Measurements from ENCODE around the gene SCN3B.

SCN3B gene

DNA sequence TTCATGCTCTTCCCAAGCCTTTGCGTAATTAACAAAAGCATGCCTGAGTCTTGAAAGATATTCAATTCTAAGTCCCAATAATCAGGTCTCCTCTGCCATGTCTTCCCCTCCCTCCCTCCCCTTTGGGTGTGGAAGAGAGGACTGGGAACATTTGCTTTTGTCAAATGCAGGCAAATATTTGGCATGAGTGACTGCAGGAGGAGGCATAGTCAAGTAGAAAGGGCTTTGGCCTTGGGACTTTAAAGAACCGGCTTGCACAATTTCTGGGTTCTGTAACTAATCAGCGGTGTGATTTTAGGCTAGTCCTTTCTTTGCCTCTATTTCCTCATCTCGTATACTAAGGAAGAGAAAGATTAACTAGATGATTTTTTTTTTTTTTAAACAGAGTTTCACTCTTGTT, 59.5 kb downstream of the SCN3B start:
- no peak for ATAC-seq

DNA sequence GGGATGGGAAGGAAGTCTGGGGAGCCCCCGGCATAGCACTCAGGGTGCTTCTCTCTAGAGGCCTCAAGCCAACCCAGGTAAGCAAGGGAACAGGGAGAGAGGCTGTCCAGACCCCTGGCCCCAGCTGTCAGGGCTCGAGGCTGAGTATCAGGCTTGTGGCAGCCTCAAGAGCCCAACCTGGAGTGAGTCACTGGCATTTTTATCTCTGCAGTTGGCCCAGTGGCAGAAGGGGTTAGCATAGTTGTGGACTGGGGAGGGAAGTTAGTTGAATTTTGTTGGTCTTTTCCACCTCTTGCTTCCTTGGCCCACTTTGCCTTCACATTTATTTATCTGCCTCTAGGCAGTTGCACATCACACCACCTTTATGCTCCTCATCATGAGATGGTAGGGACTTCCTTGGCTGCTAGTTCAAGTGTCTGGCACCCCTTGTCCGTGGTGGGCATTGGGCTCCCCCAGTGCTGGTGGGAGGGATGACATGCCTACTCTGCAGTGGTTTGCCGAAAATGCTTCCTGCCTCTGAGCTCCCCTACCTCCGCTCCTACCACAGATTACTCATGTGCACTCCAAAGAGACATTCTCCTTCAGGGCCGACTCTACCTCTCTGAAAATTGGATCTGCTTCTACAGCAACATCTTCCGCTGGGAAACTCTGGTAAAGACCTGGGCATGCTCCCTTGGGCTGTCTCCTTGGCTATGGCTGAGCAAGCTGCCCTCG, 60.1 kb downstream of the SCN3B start:
- ATAC-seq, result no peak

DNA sequence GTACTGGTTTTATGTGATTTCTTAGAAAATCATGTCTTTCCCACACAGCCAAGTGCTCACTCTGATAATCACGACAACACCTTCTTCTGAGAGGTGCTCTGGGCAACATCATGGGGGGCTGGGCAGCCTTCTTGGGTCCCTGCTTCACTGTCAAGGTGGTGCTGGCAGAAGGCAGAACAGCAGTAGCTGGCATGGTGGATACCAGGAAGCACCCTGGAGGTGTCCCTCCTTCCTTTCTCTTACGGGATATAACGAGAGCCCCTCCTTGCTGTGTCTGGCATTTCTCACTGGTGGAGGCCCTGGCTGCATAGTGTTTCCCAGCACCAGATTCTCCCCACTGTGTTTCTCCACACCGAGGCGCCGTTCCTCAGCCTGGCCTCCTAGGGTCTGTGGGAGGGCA, 60.9 kb downstream of the SCN3B start:
- no peak for ATAC-seq

DNA sequence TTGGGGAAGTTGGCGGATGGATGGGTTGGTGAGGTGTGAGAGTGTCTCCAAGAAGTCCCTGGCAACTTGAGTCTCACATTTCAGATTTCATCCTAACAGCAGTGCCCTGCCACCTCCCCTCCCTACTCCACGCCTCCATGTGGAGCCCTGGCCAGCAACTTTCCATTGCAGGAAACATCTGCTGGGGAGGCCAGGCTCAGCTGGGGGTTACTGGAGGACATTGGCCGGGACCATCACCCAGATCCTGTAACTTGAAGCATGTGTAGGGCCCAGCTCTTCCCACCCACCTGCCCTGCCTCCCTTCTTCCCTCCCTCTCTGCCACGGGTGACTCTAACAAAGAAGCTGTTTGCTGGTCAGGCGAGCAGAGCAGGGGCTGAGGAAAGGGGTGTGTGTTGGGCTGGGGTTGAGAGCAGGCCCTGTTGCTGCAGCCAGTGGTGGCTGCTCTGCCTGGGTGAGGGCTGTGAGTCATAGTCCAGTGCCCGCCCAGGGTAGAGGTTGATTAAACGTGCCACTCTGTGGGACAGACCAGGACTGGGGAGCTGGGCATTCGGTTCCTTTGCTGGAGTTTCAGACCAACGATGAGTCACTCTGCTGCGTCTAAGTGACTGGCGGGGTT, 64.0 kb downstream of the SCN3B start:
- ATAC-seq, result no peak

DNA sequence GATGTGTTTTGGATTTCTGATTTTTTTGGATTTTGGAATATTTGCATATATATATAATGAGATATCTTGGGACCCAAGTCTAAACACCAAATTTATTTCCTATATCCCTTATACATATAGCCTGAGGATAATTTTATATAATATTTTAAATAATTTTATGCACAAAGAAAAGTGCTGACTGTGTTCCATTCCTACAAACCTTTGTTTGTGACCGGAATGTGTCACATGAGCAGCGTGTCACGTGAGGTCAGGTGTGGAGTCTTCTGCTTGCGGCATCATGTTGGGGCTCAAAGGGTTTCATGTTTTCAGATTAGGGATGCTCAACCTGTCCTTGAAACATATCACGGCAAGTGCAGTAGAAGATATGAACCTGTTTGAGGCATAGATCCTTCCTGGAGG, 65.6 kb downstream of the SCN3B start:
- no peak for ATAC-seq

DNA sequence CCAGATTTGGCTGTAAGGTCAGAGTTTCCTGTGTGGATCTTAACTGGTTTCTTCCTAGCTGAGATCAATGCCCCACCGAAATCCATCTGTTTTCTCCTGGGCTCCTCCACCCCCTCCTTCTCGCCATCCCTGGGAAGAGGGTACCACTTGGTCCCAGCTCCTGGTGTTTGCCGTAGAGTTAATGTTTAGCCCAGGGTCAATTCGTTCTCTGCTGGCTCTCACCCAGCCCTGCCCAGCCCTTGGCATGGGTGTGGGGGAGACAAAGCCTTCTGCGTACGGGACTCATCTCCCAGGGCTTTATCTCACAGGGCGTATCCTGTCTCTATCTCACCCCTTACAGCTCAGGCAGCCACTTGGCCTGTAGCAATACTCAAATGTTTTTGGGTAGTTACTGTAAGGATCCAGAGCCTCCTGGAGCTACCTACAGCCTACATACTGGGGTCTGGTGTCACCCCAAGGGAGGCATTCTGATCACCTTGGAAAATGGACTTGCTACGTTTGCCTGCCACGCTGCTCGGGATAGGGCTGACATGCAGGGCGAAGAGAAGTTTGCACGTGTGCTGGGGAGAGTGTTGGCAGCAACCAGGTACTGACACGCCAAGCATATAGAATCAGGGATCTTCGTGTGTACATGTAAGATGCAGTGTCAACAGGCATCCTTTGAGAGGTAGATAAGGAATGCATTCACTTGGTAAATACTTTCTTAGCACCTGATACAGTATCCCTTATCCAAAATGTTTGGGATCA, 66.1 kb downstream of the SCN3B start:
- no peak for ATAC-seq

DNA sequence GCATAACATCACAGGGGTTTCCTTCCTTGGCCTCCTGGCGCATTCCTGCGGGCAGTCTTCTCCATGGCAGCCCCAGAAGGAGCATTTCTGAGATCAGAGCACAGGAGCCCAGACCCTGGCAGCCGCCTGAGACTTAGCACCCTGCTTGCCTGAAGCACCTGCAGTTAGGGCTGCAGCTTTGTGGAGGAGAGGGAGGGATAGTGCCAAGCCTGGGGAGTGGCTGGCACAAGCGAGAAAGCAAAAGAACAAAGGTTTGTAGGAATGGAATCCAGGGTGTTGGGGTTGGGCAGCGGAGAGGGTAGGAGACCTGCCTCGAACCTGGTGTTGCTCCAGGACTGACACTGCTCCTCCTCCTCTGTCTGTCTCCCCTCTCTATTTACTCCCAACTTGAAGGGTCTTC, 66.9 kb downstream of the SCN3B start:
- no peak for ATAC-seq

DNA sequence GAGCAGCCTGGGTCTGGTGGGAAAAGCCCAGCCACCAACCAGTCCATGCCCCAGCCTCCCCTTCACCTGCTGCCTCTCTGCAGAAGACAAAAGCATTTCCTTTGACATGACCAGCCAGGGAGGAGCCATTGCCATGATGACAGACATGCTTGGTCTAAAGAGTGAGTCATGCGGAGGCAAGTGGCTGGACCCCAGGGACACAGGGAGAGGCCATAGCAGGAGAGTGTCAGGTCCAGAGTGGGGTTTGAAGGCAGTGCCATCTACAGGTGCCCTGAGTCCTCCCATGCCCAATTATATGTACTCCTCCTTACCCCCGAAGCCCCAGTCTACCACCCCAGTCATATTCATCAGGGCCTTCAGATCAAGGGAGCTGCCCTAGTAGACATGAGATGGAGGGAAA, 67.4 kb downstream of the SCN3B start:
- ATAC-seq, result no peak

DNA sequence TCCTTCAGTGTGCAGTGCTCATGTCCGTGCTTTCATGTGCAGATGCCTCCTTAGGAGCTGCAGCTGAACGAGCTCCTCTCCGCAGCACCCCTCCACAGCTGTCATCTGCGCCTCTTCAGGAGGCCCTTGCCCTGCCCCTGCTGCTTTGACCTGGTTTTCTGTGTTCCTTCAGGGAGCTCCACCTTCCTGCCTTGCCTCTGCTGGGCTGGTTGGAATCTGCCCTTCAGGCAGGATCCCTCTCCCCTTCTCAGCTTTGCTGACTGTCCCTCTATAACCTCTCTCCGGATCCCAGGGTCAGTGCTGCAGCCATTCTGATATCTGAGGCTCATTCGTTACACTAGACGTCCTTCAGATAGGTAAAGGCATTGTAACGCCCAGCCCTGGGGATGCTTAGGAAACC, 67.9 kb downstream of the SCN3B start:
- no peak for ATAC-seq

DNA sequence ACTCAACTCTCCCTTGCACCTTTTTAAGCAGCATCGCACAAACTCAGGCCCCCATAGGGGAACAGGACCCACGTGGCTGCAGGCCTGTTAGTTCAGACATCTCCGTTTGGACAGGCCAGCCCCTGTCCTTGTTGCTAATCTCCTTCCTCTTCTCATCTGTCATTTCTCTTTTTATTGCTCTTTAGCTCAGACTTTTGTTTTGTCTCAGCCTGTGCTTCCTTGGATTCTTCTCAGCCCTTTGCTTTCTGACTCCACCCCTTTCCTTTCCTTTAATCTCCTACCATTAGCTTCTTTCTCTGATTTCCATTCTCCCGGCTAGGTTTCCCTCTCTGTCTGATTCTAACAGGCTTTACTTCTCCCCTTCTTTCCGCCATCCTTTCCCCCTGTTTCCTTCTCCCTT, 68.7 kb downstream of the SCN3B start:
- no peak for ATAC-seq

DNA sequence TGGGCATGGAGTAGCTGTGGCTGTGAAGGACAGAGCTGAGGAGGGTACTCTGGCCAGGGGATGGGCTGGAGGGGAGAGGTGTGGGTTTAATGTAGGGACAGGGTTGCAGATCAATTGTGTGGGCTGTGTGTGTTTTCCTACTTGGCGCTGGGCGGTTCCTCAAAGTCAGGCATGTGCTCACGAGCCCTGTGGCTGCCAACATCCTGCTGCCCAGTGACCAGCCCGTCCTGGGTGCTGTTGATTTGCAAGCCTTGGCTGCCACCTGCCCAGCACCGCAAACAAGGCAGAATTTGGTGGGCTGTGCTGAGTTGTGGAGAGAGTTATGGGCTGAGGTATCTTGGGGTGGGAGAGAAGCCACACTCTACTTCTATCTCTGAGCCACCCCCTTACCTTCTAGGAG, 69.2 kb downstream of the SCN3B start:
- ATAC-seq, result no peak

DNA sequence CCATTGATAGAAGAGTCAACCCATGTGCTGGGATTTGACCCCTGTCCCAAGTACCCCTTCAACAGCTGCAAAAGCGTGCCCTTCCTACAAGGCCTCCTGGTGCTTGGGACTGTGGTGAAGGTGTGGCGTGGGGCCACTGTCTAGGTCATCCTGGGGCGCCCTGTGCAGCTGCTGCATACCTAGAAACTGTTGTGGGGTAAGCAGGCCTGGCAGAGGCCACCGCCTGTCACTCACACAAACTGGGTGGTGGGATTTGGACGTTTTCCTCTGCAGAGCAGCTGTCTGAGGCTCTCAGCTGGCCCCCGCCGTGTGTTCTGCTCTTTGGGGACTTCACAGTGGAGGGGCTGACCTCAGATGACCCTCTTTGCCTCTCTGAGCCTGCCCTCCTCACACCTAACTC, 69.7 kb downstream of the SCN3B start:
- no peak for ATAC-seq

DNA sequence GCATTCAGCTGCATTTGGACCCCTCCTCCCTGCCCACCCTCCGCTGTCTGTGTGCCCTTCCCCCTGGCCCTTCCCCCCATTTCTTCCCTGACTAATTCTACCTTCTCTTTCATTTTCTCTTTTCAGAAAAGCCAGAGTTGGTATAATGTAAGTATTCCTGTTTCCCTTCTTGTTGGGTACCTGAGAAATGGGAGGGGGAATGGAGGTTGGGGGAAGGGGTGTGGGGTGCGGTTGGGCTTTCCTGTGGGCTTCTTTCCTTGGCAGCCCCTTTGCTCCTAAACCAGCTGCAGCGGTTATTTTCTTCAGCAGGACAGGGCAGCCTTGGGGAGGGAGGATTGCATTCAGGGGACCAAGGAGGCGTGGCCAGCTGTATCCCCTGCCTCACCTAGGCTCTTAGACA, 70.2 kb downstream of the SCN3B start:
- no peak for ATAC-seq

DNA sequence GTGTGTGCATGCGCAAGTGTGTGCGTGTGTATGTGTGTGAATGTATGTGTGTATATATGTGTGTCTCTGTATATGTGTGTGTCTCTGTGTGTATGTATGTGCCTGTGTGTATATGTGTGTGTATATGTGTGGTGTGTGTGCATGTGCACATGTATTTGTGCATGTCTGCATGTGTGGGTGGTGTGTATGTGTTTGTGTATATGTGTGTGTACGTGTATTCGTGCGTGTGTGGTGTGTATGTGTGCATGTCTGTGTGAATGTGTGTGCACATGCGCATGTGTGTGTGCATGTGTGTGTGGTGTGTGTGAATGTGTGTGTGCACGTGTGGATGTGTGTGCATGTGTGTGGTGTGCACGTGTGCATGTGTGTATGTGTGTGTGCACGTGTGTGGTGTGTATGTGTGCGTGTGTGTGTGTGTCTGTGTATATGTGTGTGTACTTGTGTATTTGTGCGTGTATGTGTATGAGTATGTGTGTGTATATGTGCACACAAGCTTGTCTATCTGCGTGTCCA, 71.4 kb downstream of the SCN3B start:
- no peak for ATAC-seq

DNA sequence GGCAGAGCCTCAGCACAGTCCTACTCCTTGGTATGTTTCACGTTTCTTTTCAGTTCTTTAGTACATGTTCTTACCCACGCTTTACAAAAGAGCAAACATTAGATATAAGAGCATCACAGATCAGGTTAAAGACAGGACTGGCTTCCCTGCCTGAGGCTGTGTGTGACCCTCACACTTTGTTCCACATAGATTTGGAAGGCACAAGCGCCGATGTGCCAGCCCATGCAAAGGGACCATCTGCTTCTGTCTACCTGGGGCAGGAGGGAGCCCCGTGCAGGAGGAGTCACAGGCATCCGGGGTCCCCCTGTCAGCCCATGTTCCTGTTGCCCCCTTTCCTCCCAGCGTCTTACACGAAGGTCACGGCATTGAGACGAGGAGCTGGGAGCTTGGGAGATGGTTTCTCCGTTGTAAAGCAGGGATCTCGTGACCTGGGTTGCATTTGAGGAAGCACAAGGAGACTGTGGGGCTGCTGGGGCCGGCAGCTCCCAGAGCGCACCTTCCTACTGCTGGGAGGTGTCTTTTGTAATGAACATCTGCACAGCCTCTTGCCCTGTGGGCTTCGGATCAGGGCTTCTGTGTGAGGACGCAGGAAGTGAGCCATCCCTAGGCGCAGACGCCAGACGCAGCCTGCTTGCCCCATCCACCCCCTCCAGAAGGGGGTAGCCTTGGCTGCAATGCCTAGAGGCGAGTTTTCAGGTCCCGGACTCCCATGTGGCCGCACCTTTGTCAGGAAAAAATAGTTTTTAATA, 72.6 kb downstream of the SCN3B start:
- no peak for ATAC-seq

DNA sequence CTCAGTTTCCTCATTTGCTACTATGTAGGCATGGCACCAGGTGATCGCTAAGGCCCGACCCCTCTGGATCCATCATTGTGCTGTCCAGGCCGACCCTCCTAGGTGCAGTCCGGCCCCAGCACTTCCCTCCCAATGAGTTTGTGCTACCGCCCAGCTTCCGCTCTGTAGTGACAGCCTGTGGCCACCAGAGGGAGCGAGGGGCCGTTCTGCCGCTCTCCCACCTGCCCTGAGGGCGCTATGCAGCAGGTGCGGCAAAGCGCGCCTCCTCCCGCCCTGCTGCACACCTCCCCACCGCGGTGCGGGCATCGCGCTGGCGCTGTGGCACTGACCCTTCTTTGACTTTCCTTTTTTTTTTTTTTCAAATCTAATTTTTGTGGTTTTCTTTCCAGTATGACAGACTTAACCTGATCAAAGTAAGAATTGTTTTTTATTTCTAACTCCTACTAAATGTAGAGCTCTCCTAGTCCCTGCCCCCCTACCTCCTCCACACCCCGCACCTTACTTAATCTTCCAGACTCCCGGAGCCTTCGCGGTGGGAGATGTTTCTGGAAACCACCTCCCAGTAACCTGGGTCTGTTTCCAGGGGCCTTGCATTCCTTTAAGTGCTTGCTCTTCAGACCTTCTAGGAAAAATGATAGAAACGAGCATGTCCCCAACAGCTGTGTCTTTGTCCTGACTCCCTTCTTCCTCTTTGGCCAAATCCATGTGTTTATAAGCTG, 73.7 kb downstream of the SCN3B start:
- peak; percentile 71 to 75 for ATAC-seq

DNA sequence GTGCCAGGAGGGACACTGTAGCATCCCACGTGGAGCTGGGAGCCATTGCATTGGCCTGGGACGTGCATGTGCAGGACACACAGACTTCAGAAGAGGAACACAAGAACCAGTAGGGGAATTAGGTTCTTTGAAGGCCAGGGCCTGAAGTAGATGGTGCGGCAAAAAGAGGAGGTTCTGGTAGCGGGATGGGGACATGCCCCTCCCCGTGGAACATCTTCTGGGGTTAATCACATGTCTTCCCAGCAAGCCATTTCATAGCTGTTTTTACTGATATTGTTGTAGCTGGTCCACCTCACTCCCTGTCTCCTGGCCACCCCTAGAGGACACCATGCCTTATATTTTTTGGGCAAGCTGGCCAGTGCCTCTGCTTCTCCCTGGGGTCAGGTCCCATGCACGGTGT, 74.3 kb downstream of the SCN3B start:
- no peak for ATAC-seq

DNA sequence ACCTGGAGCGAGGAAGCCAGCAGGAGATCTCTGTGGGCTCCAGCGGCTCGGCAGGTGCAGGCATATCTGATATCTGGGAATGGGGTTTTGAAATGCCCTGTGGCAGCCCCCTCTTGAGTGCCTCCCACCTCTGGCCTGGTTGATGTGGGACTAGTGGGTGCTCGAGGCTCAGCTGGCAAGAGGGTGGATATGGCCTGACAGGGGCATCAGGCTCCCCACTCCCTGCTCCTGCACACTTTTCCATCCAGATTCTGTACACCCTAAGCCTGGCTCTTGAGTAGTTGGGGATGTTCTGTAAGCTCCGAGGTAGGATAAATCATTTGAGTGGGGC, 75.0 kb downstream of the SCN3B start:
- ATAC-seq, result no peak
